Measurements from ENCODE around the gene DDX52. TPM values are rescaled to one million over a fixed set of nuclear protein-coding genes. Genes with fewer than 3 reads are reported as not detected.

Gene DDX52
- total and polyA plus RNA-seq, 2 of the 13 experiments (the other 11 are each of a cell fraction or from before 2014, with no cell fraction given), result 8.9 to 36.1 TPM

- TF ChIP-seq, protein P1, sequence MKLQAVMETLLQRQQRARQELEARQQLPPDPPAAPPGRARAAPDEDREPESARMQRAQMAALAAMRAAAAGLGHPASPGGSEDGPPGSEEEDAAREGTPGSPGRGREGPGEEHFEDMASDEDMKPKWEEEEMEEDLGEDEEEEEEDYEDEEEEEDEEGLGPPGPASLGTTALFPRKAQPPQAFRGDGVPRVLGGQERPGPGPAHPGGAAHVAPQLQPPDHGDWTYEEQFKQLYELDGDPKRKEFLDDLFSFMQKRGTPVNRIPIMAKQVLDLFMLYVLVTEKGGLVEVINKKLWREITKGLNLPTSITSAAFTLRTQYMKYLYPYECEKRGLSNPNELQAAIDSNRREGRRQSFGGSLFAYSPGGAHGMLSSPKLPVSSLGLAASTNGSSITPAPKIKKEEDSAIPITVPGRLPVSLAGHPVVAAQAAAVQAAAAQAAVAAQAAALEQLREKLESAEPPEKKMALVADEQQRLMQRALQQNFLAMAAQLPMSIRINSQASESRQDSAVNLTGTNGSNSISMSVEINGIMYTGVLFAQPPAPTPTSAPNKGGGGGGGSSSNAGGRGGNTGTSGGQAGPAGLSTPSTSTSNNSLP (IDR thresholded peaks at IDR 0.05; ENCODE audit: low read depth, low read length), result peak; percentile 63
- TF ChIP-seq BCL3 (CRISPR knock-in tag; IDR thresholded peaks at IDR 0.05), result peak; percentile 49; the same call in 1 of the 2 replicates
- TF ChIP-seq, protein P2, sequence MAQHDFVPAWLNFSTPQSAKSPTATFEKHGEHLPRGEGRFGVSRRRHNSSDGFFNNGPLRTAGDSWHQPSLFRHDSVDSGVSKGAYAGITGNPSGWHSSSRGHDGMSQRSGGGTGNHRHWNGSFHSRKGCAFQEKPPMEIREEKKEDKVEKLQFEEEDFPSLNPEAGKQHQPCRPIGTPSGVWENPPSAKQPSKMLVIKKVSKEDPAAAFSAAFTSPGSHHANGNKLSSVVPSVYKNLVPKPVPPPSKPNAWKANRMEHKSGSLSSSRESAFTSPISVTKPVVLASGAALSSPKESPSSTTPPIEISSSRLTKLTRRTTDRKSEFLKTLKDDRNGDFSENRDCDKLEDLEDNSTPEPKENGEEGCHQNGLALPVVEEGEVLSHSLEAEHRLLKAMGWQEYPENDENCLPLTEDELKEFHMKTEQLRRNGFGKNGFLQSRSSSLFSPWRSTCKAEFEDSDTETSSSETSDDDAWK (CRISPR knock-in tag; IDR thresholded peaks at IDR 0.05), result no peak
- TF ChIP-seq HDAC2 (CRISPR knock-in tag; IDR thresholded peaks at IDR 0.05), result peak; percentile 74; the same call in 1 of the 2 replicates
- 0 out of 2 replicates have a peak, but pooled peaks have one; percentile 53 for TF ChIP-seq ZNF598 (CRISPR knock-in tag; IDR thresholded peaks at IDR 0.05; ENCODE audit: borderline replicate concordance)
- TF ChIP-seq ZNF746 (CRISPR knock-in tag; IDR thresholded peaks at IDR 0.05), result no peak
- no peak for TF ChIP-seq ZNF790 (CRISPR knock-in tag; IDR thresholded peaks at IDR 0.05; ENCODE audit: borderline replicate concordance)
- TF ChIP-seq, protein P3, sequence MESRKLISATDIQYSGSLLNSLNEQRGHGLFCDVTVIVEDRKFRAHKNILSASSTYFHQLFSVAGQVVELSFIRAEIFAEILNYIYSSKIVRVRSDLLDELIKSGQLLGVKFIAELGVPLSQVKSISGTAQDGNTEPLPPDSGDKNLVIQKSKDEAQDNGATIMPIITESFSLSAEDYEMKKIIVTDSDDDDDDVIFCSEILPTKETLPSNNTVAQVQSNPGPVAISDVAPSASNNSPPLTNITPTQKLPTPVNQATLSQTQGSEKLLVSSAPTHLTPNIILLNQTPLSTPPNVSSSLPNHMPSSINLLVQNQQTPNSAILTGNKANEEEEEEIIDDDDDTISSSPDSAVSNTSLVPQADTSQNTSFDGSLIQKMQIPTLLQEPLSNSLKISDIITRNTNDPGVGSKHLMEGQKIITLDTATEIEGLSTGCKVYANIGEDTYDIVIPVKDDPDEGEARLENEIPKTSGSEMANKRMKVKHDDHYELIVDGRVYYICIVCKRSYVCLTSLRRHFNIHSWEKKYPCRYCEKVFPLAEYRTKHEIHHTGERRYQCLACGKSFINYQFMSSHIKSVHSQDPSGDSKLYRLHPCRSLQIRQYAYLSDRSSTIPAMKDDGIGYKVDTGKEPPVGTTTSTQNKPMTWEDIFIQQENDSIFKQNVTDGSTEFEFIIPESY (CRISPR knock-in tag; IDR thresholded peaks at IDR 0.05), result no peak
- TF ChIP-seq FOXA1 (IDR thresholded peaks at IDR 0.05), result no peak
- TF ChIP-seq FOXA1 (CRISPR knock-in tag; IDR thresholded peaks at IDR 0.05), result peak; percentile 69
- no peak for TF ChIP-seq ZKSCAN1 (IDR thresholded peaks at IDR 0.05; ENCODE audit: low read length)
- TF ChIP-seq SMARCE1 (IDR thresholded peaks at IDR 0.05; ENCODE audit: borderline replicate concordance), result no peak
- peak; percentile 67; the same call in 1 of the 2 replicates for TF ChIP-seq HOXA3 (CRISPR knock-in tag; IDR thresholded peaks at IDR 0.05)
- no peak for TF ChIP-seq TFDP1 (CRISPR knock-in tag; IDR thresholded peaks at IDR 0.05; ENCODE audit: borderline replicate concordance)
- TF ChIP-seq ZNF354B (CRISPR knock-in tag; IDR thresholded peaks at IDR 0.05), result no peak
- peak; percentile 83 for TF ChIP-seq PHF21A (CRISPR knock-in tag; IDR thresholded peaks at IDR 0.05)
- peak; percentile 83 for TF ChIP-seq ZNF143 (CRISPR knock-in tag; IDR thresholded peaks at IDR 0.05)
- TF ChIP-seq ZFY (CRISPR knock-in tag; IDR thresholded peaks at IDR 0.05), result peak; percentile 6; the same call in 1 of the 2 replicates
- no peak for TF ChIP-seq CBX1 (IDR thresholded peaks at IDR 0.05; ENCODE audit: low read depth)
- peak; percentile 90 for TF ChIP-seq CEBPG (CRISPR knock-in tag; IDR thresholded peaks at IDR 0.05)
- TF ChIP-seq, protein P4, sequence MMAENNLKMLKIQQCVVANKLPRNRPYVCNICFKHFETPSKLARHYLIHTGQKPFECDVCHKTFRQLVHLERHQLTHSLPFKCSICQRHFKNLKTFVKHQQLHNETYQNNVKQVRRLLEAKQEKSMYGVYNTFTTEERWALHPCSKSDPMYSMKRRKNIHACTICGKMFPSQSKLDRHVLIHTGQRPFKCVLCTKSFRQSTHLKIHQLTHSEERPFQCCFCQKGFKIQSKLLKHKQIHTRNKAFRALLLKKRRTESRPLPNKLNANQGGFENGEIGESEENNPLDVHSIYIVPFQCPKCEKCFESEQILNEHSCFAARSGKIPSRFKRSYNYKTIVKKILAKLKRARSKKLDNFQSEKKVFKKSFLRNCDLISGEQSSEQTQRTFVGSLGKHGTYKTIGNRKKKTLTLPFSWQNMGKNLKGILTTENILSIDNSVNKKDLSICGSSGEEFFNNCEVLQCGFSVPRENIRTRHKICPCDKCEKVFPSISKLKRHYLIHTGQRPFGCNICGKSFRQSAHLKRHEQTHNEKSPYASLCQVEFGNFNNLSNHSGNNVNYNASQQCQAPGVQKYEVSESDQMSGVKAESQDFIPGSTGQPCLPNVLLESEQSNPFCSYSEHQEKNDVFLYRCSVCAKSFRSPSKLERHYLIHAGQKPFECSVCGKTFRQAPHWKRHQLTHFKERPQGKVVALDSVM (CRISPR knock-in tag; IDR thresholded peaks at IDR 0.05), result no peak
Observed at GRCh38 chr17:37676115-37676925, 33.1 kb upstream of the DDX52 start (continued).

Data from HepG2 (cell line).